ENCODE measurements around the gene HRAS.
A peak's percentile ranks its signal among the peaks of the same experiment; 100 is the strongest.

HRAS gene

DNA sequence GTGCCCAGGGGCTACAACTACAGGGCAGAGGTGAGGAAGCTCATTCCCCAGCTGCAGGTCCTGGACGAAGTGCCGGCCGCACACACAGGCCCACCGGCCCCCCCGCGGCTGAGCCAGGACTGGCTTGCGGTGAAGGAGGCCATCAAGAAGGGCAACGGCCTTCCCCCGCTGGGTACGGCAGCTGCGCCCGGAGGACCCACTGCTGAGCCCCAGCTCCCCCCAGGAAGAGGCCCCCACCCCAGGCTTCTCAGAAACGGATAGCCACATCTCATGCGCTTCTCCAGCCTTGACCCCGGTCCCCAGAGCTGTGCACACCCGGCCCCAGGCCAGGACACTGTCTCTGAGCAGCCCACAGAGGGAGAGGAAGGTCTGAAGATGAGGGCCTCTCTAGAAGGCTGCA, 15.8 kb upstream of the HRAS start:
- TF ChIP-seq, protein P1, sequence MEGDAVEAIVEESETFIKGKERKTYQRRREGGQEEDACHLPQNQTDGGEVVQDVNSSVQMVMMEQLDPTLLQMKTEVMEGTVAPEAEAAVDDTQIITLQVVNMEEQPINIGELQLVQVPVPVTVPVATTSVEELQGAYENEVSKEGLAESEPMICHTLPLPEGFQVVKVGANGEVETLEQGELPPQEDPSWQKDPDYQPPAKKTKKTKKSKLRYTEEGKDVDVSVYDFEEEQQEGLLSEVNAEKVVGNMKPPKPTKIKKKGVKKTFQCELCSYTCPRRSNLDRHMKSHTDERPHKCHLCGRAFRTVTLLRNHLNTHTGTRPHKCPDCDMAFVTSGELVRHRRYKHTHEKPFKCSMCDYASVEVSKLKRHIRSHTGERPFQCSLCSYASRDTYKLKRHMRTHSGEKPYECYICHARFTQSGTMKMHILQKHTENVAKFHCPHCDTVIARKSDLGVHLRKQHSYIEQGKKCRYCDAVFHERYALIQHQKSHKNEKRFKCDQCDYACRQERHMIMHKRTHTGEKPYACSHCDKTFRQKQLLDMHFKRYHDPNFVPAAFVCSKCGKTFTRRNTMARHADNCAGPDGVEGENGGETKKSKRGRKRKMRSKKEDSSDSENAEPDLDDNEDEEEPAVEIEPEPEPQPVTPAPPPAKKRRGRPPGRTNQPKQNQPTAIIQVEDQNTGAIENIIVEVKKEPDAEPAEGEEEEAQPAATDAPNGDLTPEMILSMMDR (IDR thresholded peaks at IDR 0.05; ENCODE audit: insufficient read depth, low read depth, low read length, missing control alignments): no peak
- no peak overlapping the region for H3K4me3 ChIP-seq (ENCODE audit: low read length)
- no peak for DNase-seq (ENCODE audit: low read depth)

GRCh38 chr11:550746-551085, 15.3 kb upstream of the HRAS start:
- TF ChIP-seq, protein P1 (IDR thresholded peaks at IDR 0.05; ENCODE audit: insufficient read depth, low read depth, low read length, missing control alignments): no peak
- DNase-seq (ENCODE audit: low read depth): no peak
- no peak overlapping the region for H3K4me3 ChIP-seq (ENCODE audit: low read length)

DNA sequence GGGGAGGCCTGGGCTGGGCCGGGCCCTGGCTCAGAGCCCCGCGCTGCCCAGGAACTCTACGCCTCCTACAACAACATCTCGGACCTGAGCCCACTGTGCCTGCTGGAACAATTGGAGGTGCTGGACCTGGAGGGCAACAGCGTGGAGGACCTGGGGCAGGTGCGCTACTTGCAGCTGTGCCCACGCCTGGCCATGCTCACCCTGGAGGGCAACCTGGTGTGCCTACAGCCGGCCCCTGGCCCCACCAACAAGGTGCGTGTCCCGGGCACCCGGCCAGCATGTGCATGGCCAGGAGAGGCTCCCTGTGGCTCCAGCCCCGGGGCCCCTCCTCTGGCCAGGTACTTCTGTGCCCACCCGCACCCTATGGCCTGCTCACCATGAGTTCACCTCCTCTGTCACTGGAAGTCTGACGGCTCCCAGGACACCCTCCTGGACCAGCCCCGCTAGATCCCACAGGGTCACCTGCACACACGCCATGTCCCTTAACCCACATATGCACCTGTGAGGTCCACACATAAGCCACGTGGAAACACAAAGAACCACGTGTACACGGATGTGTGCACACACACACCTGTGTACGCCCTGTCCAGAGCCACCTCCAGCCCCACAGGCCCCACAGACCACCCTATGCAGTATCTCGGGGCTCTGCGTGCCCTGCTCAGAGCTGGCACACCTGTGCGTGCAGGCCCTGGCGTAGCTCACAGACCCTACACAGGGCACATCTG, 14.8 kb upstream of the HRAS start:
- H3K4me3 ChIP-seq (ENCODE audit: low read length): no peak overlapping the region
- TF ChIP-seq, protein P1 (IDR thresholded peaks at IDR 0.05; ENCODE audit: insufficient read depth, low read depth, low read length, missing control alignments): no peak

GRCh38 chr11:548700-549603, 13.6 kb upstream of the HRAS start:
- H3K4me3 ChIP-seq (ENCODE audit: low read length): no peak overlapping the region
- TF ChIP-seq, protein P1 (IDR thresholded peaks at IDR 0.05; ENCODE audit: insufficient read depth, low read depth, low read length, missing control alignments): no peak
- peak; percentile 41 for DNase-seq (ENCODE audit: low read depth)

More for the DNA sequence above, 14.8 kb upstream of the HRAS start:
- no peak for DNase-seq (ENCODE audit: low read depth)

- TF ChIP-seq, protein P1 (IDR thresholded peaks at IDR 0.05; ENCODE audit: insufficient read depth, low read depth, low read length, missing control alignments): no peak
Measured at GRCh38 chr11:545171-545570, 9.8 kb upstream of the HRAS start.

DNA sequence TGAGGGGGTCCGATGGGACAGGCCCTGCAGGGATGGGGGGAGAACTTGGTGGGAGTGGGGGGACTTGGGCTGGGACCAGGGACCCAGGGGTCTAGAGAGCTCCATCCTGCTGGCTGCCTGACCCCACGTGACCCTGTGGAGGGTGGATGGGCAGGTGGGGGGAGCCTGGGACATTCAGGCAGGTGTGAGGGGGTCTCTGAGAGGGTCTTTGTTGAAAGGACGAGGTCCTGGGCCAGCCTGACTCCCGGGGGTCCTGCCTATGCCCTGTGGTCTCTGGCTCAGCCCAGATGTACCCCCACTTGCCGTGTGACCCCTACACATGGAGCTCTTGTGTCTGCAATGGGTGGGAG, 9.4 kb upstream of the HRAS start:
- TF ChIP-seq, protein P1 (IDR thresholded peaks at IDR 0.05; ENCODE audit: insufficient read depth, low read depth, low read length, missing control alignments): no peak
- DNase-seq (ENCODE audit: low read depth): no peak
- no peak overlapping the region for H3K4me3 ChIP-seq (ENCODE audit: low read length)

More at GRCh38 chr11:545171-545570, 9.8 kb upstream of the HRAS start:
- no peak overlapping the region for H3K4me3 ChIP-seq (ENCODE audit: low read length)
- DNase-seq (ENCODE audit: low read depth): no peak
